ENCODE data around the gene MUC5AC.
"Not testable (repeated sequence)": the region's sequence is repeated elsewhere in the genome, so short reads cannot be mapped to it uniquely, and the experiment has no call there.

MUC5AC gene

GRCh38 chr11:1180171-1180570 is 22.4 kb downstream of the MUC5AC start:
- Mint-ChIP-seq H3K4me3 (no peak overlapping the region), H3K9me3 (peaks cover 8% of the 10 kb centered on the region), H3K36me3 (ENCODE audit: low read depth) (no peaks in the 10 kb centered on the region), H3K4me1 (ENCODE audit: low read depth) (no peaks in the 10 kb centered on the region), H3K27ac (no peak overlapping the region), H3K27me3 (ENCODE audit: low read depth) (no peaks in the 10 kb centered on the region)

- peaks cover under 1% of the 10 kb centered on the region for H3K9me3 Mint-ChIP-seq
- H3K4me3 Mint-ChIP-seq: no peak overlapping the region
Observed at GRCh38 chr11:1180947-1181391, 23.2 kb downstream of the MUC5AC start.

GRCh38 chr11:1181420-1181819 is 23.7 kb downstream of the MUC5AC start:
- H3K4me1 Mint-ChIP-seq (ENCODE audit: low read depth): no peaks in the 10 kb centered on the region
- H3K27ac Mint-ChIP-seq: no peak overlapping the region
- no peaks in the 10 kb centered on the region for H3K36me3 Mint-ChIP-seq (ENCODE audit: low read depth)
- no peak overlapping the region for H3K4me3 Mint-ChIP-seq
- H3K9me3 Mint-ChIP-seq: no peaks in the 10 kb centered on the region
- no peaks in the 10 kb centered on the region for H3K27me3 Mint-ChIP-seq (ENCODE audit: low read depth)

More at GRCh38 chr11:1180947-1181391, 23.2 kb downstream of the MUC5AC start:
- Mint-ChIP-seq H3K27me3 (ENCODE audit: low read depth) (no peaks in the 10 kb centered on the region), H3K36me3 (ENCODE audit: low read depth) (no peaks in the 10 kb centered on the region), H3K27ac (no peak overlapping the region), H3K4me1 (ENCODE audit: low read depth) (no peaks in the 10 kb centered on the region)

DNA sequence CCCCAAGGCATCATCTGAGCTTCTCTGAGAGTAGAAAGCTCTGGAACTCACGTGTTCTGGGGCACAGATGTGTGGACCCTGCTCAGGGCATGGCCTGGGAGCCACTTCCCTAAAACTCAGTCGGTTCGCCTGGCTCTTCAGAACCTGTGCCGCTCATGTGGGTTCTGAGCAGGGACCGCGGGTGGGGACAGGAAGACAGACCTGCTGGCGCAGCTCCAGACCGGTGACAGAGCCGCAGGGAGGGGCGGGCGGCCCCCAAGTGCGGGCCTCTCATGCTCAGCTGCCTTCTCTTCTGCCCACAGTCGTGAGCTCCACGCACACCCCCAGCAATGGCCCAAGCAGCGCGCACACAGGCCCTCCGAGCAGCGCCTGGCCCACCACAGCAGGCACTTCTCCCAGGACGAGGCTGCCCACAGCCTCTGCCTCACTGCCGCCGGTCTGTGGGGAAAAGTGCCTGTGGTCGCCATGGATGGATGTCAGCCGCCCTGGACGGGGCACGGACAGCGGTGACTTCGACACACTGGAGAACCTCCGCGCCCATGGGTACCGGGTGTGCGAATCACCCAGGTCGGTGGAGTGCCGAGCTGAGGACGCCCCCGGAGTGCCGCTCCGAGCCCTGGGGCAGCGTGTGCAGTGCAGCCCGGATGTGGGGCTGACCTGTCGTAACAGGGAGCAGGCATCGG is 24.2 kb downstream of the MUC5AC start:
- Mint-ChIP-seq H3K27me3 (ENCODE audit: low read depth) (no peaks in the 10 kb centered on the region), H3K9me3 (no peaks in the 10 kb centered on the region), H3K36me3 (ENCODE audit: low read depth) (no peaks in the 10 kb centered on the region), H3K27ac (no peak overlapping the region), H3K4me1 (ENCODE audit: low read depth) (no peaks in the 10 kb centered on the region), H3K4me3 (no peak overlapping the region)

GRCh38 chr11:1184139-1184538 is 26.4 kb downstream of the MUC5AC start:
- H3K27ac Mint-ChIP-seq; H3K27me3 Mint-ChIP-seq (ENCODE audit: low read depth); H3K36me3 Mint-ChIP-seq (ENCODE audit: low read depth); H3K4me3 Mint-ChIP-seq; H3K4me1 Mint-ChIP-seq (ENCODE audit: low read depth); H3K9me3 Mint-ChIP-seq: not testable (repeated sequence)

- not testable (repeated sequence) for H3K27me3 Mint-ChIP-seq (ENCODE audit: low read depth); H3K9me3 Mint-ChIP-seq; H3K4me1 Mint-ChIP-seq (ENCODE audit: low read depth); H3K36me3 Mint-ChIP-seq (ENCODE audit: low read depth); H3K4me3 Mint-ChIP-seq; H3K27ac Mint-ChIP-seq
Observed at GRCh38 chr11:1188451-1189130, 30.8 kb downstream of the MUC5AC start.

GRCh38 chr11:1189816-1190215 is 32.1 kb downstream of the MUC5AC start:
- not testable (repeated sequence) for H3K27me3 Mint-ChIP-seq (ENCODE audit: low read depth); H3K9me3 Mint-ChIP-seq; H3K36me3 Mint-ChIP-seq (ENCODE audit: low read depth); H3K4me3 Mint-ChIP-seq; H3K4me1 Mint-ChIP-seq (ENCODE audit: low read depth); H3K27ac Mint-ChIP-seq

DNA sequence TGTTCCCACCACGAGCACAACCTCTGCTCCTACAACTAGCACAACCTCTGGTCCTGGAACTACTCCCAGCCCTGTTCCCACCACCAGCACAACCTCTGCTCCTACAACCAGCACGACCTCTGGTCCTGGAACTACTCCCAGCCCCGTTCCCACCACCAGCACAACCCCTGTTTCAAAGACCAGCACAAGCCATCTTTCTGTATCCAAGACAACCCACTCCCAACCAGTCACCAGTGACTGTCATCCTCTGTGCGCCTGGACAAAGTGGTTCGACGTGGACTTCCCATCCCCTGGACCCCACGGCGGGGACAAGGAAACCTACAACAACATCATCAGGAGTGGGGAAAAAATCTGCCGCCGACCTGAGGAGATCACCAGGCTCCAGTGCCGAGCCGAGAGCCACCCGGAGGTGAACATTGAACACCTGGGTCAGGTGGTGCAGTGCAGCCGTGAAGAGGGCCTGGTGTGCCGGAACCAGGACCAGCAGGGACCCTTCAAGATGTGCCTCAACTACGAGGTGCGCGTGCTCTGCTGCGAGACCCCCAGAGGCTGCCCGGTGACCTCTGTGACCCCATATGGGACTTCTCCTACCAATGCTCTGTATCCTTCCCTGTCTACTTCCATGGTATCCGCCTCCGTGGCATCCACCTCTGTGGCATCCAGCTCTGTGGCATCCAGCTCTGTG is 34.2 kb downstream of the MUC5AC start:
- not testable (repeated sequence) for H3K27me3 Mint-ChIP-seq (ENCODE audit: low read depth); H3K36me3 Mint-ChIP-seq (ENCODE audit: low read depth); H3K4me1 Mint-ChIP-seq (ENCODE audit: low read depth)

GRCh38 chr11:1192741-1193325 is 35.1 kb downstream of the MUC5AC start:
- Mint-ChIP-seq H3K4me3 (no peak overlapping the region), H3K9me3 (no peaks in the 10 kb centered on the region), H3K27me3 (ENCODE audit: low read depth) (no peaks in the 10 kb centered on the region), H3K4me1 (ENCODE audit: low read depth) (no peaks in the 10 kb centered on the region), H3K27ac (no peak overlapping the region), H3K36me3 (ENCODE audit: low read depth) (no peaks in the 10 kb centered on the region)

More for the DNA sequence above, 34.2 kb downstream of the MUC5AC start:
- H3K4me3 Mint-ChIP-seq, H3K27ac Mint-ChIP-seq, H3K9me3 Mint-ChIP-seq: not testable (repeated sequence)

GRCh38 chr11:1193326-1194230 is 35.8 kb downstream of the MUC5AC start:
- no peak overlapping the region for H3K27ac Mint-ChIP-seq
- H3K27me3 Mint-ChIP-seq (ENCODE audit: low read depth): no peaks in the 10 kb centered on the region
- H3K4me1 Mint-ChIP-seq (ENCODE audit: low read depth): no peaks in the 10 kb centered on the region
- no peak overlapping the region for H3K4me3 Mint-ChIP-seq
- H3K9me3 Mint-ChIP-seq: no peaks in the 10 kb centered on the region
- H3K36me3 Mint-ChIP-seq (ENCODE audit: low read depth): no peaks in the 10 kb centered on the region

- H3K27me3 Mint-ChIP-seq (ENCODE audit: low read depth): no peaks in the 10 kb centered on the region
- no peaks in the 10 kb centered on the region for H3K4me1 Mint-ChIP-seq (ENCODE audit: low read depth)
- H3K27ac Mint-ChIP-seq: no peak overlapping the region
- H3K36me3 Mint-ChIP-seq (ENCODE audit: low read depth): no peaks in the 10 kb centered on the region
- no peaks in the 10 kb centered on the region for H3K9me3 Mint-ChIP-seq
- no peak overlapping the region for H3K4me3 Mint-ChIP-seq
Observed at GRCh38 chr11:1194231-1194976, 36.7 kb downstream of the MUC5AC start.

GRCh38 chr11:1194977-1195681 is 37.4 kb downstream of the MUC5AC start:
- no peaks in the 10 kb centered on the region for H3K36me3 Mint-ChIP-seq (ENCODE audit: low read depth)
- no peaks in the 10 kb centered on the region for H3K9me3 Mint-ChIP-seq

More at GRCh38 chr11:1194977-1195681, 37.4 kb downstream of the MUC5AC start:
- H3K27me3 Mint-ChIP-seq (ENCODE audit: low read depth): no peaks in the 10 kb centered on the region
- H3K27ac Mint-ChIP-seq: no peak overlapping the region
- no peak overlapping the region for H3K4me3 Mint-ChIP-seq
- no peaks in the 10 kb centered on the region for H3K4me1 Mint-ChIP-seq (ENCODE audit: low read depth)
